Measurements from ENCODE around the gene SLC39A11.
"Not testable (repeated sequence)": the region's sequence is repeated elsewhere in the genome, so short reads cannot be mapped to it uniquely, and the experiment has no call there.

The SLC39A11 gene

DNA sequence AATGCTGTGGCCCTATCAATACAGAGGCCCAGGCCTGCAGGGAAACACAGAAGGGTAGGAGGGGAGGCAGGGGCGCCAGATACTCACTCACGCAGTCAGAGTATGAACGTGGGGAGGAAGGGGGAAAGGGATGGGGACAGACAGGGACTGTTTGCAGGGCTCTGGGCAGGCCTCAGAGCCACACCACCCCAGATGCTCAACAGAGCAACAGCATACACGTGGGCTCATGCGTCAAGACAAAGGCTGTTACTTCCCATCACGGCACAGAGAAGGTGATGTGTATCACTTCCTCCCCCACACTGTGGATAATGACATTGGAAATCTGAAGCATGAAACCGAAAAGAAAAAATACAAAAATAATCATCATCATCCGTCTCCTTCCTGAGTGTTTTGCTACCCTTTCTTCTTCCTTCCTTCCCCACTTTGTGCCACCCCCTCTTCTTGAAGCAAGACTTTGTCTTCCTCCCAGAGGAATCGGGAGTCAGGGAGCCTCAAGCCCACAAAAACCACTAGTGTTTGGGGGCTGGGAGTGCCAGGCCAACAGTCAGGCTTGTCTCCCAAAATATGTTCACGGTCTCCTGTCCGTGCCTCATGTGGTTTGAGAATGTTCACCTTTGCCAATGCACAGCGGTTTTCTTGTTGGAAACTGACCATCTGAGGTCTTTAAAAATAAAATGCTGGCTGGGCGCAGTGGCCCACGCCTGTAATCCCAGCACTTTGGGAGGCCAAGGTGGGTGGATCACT lies 20.1 kb downstream of the SLC39A11 start:
- no peak for DNase-seq (ENCODE audit: low read depth in 1 of 2, low spot score in 1 of 2)

DNA sequence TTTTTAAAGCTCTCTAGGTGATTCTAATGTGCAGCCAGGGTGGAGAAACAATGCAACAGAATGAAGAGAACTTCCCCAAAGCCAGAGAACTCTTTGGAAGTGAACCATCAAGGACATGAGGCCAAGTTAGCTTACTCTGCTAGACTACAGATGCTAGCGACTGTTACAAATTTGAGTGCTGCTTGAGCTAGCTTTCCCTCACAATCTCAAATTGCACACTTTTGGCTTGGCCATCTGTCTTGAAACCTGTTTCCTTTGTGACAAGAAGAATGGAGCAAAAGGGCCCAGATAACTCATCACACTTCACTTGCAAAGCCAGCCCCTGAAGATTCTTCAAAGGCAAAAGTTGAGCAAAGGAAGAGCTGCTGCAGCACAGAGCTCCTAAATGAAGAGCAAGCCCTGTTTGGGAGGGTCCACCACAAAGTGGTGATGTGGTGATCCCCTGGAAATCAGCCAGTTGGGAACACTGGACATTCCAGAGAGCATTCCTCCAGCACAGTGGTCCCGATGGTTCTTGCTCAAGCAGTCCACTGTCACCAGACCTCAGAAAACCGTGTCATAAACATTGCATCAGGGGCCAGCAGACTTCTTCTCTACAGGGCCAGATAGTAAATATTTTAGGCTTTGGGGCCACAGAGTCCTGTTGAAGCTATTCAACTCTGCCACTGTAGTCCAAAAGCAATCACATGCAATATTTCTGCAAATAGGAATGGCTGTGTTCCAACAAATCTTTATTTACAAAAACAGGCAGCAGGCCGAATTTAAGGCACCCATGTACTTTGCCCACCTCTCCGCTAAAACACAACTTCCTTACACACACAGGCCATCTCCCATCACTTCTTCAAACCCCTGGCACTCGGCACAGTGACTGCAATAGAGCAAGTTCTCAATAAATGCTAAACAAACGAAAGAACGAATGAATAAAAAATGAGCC lies 21.2 kb downstream of the SLC39A11 start:
- DNase-seq (ENCODE audit: low read depth in 1 of 2, low spot score in 1 of 2): no peak

DNA sequence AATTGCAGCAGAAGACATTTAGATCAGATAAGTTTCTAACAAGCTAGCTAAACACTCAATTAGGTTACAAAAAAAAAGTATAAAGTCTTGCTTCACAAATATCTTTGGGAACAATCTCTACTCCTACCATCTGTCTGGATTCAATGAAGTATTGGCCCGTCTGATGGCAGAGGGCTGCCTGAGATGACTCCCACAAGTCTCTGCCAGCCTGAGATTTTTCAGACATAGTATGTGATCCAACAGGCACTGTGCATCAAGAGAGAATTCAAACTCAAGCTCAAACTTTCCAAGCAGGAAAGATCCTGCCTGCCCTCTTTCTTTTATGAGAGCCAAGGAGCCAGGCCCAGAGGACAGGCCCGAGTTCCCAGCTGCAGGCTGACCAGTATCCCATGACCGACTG lies 22.6 kb downstream of the SLC39A11 start:
- no peak for DNase-seq (ENCODE audit: low read depth in 1 of 2, low spot score in 1 of 2)

DNA sequence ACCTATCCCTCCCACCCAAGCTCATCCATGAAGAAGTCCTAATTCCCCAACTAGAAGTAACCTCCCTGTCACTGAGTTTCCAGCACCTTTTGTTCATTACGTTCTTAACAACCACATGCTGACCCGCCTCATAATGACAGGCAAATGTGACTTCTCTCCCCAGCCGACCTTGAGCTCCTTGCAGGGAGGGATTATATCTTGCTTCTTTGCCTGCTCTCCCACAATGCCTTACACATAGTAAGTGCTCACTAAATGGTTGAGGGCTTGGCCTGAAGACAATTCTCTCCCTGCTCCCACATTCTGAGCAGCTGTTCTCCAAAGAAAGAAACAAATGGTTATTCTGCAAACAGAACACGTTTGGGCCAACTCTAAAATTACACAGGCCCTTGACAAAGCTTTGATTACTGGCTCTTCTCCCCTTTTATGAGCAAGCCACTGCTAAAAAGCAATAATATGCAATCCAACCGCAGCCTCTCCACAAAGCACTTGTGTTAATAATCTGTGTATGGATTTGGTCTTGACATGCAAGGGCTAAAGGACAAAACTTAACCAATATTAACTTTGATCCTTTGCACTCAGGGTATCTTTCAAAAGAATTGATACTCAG lies 23.2 kb downstream of the SLC39A11 start:
- no peak for DNase-seq (ENCODE audit: low read depth in 1 of 2, low spot score in 1 of 2)

DNA sequence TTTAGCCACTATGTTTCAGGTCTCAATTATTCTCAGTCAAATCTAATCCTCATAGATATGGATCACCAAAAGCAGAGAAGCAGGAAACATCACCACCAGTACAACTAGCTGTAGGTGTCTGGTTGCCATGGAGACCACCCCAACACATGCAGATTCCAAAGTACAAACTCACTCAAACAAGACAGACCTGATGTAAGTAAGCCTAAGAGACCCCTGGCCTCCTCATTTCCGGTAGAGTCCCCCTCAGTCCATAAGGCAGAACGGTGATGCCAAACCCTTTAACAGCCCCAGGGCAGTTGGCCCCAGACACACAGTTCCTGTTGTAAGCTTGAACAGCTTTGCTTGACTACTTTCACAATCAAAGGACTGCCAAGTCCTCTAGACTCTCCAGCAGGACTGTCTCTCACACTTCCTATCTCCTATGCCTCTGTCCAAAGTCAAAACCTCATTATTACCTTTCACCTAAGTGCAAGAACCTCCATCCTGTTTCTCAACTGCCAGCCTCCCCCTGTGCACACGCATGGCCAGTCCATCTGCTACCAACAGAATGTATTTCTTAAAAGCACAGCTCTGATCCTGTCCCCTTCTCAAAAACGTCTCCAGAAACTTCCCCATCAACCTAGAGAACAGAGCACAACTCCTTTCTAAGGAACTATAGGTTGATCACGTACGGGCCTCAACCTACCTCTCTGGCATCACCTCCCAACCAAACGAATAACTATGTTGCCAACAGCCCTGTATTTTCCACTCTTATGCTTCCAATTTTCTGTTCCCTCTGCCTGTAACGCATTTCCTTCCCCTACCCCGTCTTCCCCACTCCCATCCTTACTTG lies 23.9 kb downstream of the SLC39A11 start:
- no peak for DNase-seq (ENCODE audit: low read depth in 1 of 2, low spot score in 1 of 2)

DNA sequence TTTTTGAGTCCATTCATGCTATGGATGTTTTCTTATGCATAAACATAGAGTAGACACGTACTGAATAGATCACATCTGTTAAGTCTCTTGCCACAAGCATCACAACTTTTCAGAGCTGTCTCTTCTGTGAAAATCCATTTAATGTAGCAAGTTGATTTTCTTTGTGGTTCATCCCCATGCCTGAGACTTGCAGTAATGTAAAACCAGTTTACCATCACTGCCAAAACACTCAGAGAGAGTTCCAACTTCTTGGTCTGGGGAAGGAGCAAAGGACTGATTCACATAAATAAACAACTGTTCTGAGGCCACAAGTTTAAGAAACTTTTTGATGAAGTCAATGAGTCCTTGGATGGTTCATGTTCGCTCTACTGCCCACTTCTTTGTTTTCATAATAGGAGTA lies 24.8 kb downstream of the SLC39A11 start:
- not testable (repeated sequence) for DNase-seq (ENCODE audit: low read depth in 1 of 2, low spot score in 1 of 2)

DNA sequence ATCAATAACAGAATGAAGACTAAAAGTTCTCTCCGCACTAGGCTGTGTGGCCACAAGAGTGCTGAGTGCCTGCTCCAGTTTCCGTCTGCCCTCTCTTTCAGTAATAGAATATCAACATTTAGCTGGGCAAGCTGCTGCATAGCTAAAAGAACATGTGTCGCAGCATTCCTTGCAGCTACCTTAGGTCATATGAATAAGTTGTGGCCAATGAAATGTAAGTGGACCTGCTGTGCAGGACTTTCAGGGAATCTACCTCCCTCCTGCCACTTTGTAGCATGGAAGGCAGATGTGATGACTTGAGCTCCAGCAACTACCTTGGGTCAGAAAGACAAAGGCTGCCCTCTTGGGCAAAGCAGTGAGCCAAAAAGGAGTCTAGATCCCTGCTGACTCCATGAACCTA lies 25.4 kb downstream of the SLC39A11 start:
- no peak for DNase-seq (ENCODE audit: low read depth in 1 of 2, low spot score in 1 of 2)

DNA sequence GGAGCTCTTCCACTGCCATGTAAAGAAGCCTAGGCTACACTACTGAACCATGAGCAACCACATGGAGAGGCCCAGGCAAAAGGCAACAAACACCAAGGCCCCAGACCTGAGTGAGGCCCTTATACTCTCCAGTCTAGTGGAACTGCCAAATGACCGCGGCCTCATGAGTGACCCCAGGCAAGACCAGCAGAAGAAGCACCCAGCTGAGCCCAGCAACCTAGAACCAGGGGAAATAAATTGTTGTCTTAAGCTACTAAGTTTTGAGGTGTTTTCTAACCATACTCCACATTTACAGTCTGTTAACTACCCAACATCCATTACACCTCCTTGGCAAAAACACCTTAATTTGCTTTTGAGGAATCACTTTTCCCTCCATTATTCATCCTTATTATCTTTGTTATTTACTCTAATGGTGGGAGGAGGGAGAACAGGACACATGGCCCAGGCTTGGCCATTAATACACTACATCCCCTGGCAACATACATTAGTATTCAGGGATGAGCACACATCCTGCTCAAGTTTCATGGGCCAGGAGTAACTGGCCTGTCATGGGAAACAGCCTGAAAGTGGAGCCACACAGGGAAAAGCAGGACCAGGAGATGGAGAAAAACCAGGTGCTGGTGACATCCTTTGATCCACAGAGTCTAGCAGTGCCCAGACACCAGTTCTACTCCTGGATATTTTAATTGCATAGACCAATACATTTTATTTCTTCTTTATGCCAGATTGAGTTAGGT lies 26.2 kb downstream of the SLC39A11 start:
- no peak for DNase-seq (ENCODE audit: low read depth in 1 of 2, low spot score in 1 of 2)

DNA sequence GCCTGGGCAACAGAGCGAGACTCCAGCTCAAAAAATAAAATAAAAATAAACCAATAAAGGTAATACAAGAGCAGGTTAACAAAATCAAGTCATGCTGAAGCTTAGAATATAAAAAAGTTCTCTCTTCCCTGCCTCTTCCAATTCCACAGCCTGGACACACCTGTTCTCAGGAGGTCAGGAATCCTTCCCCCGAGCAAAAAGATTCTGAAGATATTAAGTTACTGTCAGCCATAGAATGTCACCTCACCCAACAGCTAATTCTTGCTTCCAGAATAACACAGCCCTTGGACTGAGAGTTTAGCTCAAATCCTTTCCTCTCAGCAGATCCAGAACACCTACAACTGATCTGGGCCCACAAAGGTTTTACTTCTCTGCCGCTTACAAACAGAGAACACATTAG lies 27.1 kb downstream of the SLC39A11 start:
- no peak for DNase-seq (ENCODE audit: low read depth in 1 of 2, low spot score in 1 of 2)

DNA sequence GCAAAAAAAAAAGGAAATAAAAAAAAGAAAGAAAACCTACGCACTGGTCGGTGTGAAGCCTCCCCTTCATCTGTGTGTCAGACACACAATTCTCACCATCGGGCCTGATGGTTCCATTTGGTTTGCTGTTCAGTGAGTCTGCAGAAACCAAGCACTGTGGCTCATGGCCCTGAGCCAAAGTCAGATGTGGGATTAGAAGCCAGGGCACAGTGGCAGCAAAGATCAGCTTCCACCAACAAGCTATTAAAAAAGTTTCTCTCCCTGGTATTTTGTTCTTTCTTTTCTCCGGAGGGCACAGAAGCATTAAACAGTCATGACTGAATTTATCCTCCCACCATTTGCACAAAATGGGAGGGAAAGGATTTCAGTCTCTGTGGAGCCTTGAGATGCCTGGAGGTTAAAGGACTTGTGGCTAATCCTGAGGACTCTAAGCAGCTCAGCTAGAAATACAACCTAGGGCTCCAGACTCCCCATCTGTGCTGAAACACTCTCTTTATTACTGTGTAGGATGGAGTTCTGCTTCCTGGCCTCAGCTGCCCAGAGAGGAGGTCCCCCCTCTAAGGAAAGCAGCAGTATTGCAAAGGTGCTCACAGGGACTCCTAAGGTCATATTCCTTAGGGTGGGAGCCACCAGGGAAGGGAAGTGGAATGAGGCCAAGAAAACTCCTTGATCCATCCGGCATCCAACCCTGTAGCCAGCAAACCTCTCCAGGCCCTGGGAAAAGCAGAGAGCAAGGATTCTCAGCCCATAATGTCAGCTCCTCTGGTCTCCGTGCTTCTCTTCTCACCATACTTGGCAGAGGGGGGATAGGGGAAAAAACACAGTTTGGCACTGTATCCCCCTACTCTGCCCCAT lies 28.2 kb downstream of the SLC39A11 start:
- no peak for DNase-seq (ENCODE audit: low read depth in 1 of 2, low spot score in 1 of 2)

DNA sequence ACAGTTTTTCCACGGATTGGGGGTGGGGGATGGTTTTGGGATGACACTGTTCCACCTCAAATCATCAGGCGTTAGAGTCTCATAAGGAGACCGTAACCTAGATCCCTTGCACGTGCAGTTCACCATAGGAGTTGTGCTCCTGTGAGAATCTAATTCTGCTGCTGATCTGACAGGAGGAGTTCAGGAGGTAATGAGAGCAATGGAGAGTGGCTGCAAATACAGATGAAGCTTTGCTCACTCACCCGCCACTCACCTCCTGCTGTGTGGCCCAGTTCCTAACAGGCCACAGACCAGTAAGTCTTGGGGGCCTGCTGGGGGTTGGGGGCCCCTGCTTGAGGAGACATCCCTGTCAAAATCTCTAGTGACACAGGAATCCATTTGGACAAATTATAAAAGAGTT lies 29.8 kb downstream of the SLC39A11 start:
- no peak for DNase-seq (ENCODE audit: low read depth in 1 of 2, low spot score in 1 of 2)

DNA sequence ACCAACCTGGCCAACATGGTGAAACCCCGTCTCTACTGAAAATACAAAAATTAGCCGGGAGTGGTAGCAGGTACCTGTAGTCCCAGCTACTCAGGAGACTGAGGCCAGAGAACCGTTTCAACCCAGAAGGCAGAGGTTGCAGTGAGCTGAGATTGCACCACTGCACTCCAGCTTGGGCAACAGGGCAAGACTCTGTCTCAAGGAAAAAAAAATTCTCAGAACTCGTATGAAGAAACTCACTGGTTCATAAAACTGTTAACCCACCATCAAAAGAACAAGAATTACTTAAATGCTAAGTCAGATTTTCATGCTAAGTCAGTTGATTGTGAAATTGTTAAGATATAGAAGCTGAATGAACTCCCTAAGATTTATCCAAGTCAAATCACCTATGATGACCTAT lies 31.3 kb downstream of the SLC39A11 start:
- DNase-seq (ENCODE audit: low read depth in 1 of 2, low spot score in 1 of 2): no peak

DNA sequence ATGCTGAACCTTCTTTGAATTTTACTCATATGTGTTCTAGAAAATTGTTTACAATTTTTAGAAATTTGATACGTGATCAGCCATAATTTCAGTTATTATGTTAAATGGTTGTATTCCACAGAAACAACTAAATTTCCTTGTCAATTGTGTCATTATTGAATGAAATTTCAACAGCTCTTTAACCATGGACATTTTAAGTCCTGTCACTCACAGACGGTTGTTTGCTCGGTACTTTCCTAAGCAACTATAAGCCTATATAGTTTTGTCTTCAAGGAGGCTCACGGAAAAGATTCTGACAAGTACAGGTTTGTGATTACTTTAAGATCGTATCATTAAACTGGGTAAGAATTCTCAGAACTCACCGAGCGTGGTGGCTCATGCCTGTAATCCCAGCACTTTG lies 31.8 kb downstream of the SLC39A11 start:
- DNase-seq (ENCODE audit: low read depth in 1 of 2, low spot score in 1 of 2): no peak

DNA sequence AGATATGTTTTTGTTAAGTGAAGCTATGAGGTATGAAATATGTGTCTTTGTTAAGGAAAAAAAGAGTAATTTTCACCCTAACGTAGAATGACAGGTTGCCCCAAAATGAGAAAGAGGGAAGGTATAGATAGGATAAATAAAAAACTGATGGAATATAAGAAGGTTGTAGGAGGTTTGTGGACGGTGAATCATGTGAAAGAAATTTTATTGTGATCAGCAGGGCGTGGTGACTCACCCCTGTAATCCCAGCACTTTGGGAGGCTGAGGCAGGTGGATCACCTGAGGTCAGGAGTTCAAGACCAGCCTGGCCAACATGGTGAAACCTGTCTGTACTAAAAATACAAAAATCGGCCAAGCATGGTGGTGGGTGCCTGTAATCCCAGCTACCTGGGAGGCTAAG lies 32.8 kb downstream of the SLC39A11 start:
- DNase-seq (ENCODE audit: low read depth in 1 of 2, low spot score in 1 of 2): not testable (repeated sequence)

DNA sequence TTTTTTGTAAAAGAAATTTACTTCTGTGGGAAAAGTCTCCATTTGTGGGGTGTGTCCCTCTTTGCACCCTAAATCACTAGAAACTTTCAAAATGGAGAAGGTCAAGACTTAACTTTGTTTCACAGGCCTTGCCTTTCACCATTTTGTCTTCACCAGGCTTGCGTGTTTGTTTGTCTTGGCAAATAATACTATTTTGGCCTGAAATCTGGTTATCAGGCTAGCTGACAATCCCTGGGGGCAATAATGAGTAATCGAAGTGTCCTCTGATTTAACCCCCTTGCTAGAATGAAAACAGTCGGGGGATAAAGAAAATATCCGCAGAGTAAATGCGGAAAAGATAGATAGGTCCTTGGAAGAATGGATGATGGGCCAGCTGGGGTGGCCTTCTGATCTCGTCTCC lies 34.5 kb downstream of the SLC39A11 start:
- no peak for DNase-seq (ENCODE audit: low read depth in 1 of 2, low spot score in 1 of 2)

DNA sequence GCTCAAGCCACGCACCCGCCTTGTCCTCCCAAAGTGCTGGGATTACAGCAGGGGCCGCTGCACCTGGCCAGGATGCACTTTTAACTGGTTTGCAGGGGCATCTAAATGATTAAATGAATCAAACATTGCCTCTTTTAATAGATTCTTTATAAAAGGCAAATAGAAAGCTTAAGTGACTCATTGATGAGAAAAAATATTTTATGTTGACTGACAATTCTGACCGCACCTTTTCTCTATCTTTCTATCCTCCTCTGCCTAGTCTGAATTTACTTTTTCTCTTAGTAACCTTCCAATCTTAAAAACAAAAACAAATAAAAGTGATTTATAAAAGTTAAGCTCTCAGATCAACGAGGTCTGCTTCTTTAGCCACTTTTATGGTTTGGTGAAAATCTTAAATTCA lies 35.3 kb downstream of the SLC39A11 start:
- DNase-seq (ENCODE audit: low read depth in 1 of 2, low spot score in 1 of 2): no peak

DNA sequence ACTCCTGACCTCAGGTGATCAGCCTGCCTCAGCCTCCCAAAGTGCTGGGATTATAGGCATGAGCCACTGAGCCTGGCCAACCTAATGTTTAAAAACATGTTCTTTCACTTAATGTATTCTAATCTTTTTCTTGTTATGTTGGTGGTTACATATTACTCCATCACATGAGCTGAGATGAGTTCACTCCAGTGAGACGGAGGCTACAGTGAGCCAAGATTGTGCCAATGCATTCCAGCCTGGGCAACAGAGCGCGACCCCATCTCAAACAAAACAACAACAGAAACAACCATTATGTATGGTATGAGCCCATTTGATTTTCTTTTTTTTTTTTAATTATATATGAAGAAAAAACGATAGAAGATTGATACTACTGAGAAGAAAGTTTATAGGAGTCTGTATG lies 39.6 kb downstream of the SLC39A11 start:
- DNase-seq (ENCODE audit: low read depth in 1 of 2, low spot score in 1 of 2): no peak

DNA sequence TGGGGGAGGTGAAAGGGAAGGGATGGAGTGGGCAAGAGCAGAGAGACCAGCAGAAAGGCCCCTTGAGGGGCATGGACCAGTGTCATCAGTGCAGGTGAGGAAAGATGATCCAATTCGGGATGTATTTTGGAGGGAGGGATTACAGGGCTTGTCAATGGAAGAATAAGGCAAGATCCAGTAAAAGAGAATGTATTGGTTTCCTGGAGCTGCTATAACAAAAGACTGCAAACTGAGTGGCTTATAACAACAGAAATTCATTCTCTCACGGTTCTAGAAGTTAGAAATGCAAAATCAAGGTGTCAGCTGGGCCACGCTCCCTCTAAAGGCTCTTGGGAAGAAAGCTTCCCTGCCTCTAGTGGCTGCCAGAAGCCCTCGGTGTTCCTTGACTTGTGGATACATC lies 41.7 kb downstream of the SLC39A11 start:
- DNase-seq (ENCODE audit: low read depth in 1 of 2, low spot score in 1 of 2): no peak

DNA sequence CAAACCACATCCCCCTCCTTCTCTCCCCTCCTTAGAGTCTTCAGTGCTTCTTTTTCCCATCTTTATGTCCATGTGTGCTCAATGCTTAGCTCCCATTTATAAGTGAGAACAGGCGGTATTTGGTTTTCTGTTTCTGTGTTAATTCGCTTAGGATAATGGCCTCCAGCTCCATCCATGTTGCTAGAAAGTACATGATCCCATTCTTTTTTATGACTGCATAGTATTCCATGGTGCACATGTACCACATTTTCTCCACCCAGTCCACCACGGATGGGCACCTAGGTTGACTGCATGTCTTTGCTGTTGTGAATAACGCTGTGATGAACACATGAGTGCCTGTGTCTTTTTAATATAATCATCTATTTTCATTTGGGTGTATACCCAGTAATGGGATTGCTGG lies 44.3 kb downstream of the SLC39A11 start:
- no peak for DNase-seq (ENCODE audit: low read depth in 1 of 2, low spot score in 1 of 2)

DNA sequence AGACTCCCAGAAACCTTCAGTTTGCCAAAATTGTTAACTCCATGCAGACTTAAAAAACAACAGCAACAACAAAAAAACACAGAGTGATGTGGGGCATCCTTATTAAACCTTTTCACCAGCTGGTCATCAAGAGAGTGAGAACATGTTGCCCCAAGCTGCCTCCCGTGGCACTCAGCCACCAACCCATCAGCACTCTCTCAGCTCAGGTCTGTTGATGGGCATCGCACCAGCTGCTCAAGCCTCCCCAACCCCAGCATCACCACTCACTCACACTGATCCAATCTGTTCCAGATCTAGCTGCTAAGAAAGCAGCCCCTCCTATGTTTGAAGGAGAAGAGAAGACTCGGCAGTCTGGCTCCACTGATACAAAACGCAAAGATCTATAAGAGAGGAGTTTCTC lies 46.8 kb downstream of the SLC39A11 start:
- no peak for DNase-seq (ENCODE audit: low read depth in 1 of 2, low spot score in 1 of 2)

Measured in activated CD4-positive, alpha-beta T cell treated with anti-CD3 and anti-CD28 coated beads, Interleukin-2, amount 50 U/mL, for 24 hours (primary cell).